Upper lobe of left lung (tissue), 6 donors: ENCODE data around the gene THBS2. TPM values are rescaled to one million over a fixed set of nuclear protein-coding genes. Genes with fewer than 3 reads are reported as not detected.

Source experiments
- ATAC-seq, 2 donors: fragments of 200-7000 bp; cut with Tn5 transposase; one replicate each; pipeline ENCODE4 v1.9.1; 2022; ENCODE audit warnings: mild to moderate bottlenecking in 2 of 2, moderate library complexity in 2 of 2; ENCODE audit not compliant: low FRiP score in 2 of 2
- DNase-seq, 2 donors: peaks; one replicate each; pipeline ENCODE4 v3.0.0-alpha.2; 2019 to 2020
- H3K27ac ChIP-seq, 4 donors: fragments of 200-600 bp; sonication (generic); one replicate each; pipeline ENCODE4 v1.5.1; 2016 to 2019
- H3K27me3 ChIP-seq, 4 donors: fragments of 200-600 bp; sonication (generic); one replicate each; pipeline ENCODE4 v1.5.1; 2017 to 2019
- H3K36me3 ChIP-seq, 4 donors: fragments of 200-600 bp; sonication (generic); one replicate each; pipeline ENCODE4 v1.5.1; 2016 to 2019
- H3K4me1 ChIP-seq, 4 donors: fragments of 200-600 bp; sonication (generic); one replicate each; pipeline ENCODE4 v1.5.1; 2018 to 2019
- H3K4me3 ChIP-seq, 4 donors: fragments of 200-600 bp; sonication (generic); one replicate each; pipeline ENCODE4 v1.5.1; 2017 to 2019; ENCODE audit warnings: mild to moderate bottlenecking in 2 of 4, moderate library complexity in 1 of 4
- H3K9me3 ChIP-seq, 4 donors: fragments of 200-600 bp; sonication (generic); one replicate each; pipeline ENCODE4 v1.5.1; 2018 to 2019
- EP300 ChIP-seq, 4 donors: sonication (generic); formaldehyde crosslinking; IDR thresholded peaks; one replicate each; pipeline ENCODE4 v1.5.1; 2017; ENCODE audit warnings: antibody characterized with exemption in 4 of 4, control low read depth in 2 of 4
- POLR2A ChIP-seq, 4 donors: fragments of 450-650 bp; IDR thresholded peaks; one replicate each; pipeline ENCODE4 v1.5.1; 2016 to 2017; ENCODE audit warnings: antibody characterized with exemption in 4 of 4, mild to moderate bottlenecking in 2 of 4
- POLR2AphosphoS5 ChIP-seq, 2 donors: sonication (generic); formaldehyde crosslinking; IDR thresholded peaks; one replicate each; pipeline ENCODE4 v1.5.1; 2017; ENCODE audit warnings: antibody characterized with exemption in 2 of 2
- WGBS, 2 donors: methylation state at CpG; one replicate each; pipeline ENCODE4 v1.1.5; 2017 to 2018; 5-methylcytosine and 5-hydroxymethylcytosine counted together
- total RNA-seq, 6 donors: library from RNA; depleted of rRNA in 4 of 6; stranded (reverse); fragments of >200 nt in 4 of 6; gene quantifications; one replicate each; pipeline versions ENCODE4 v1.1.0 to v1.2.1, GENCODE V29; 2016 to 2021
- TF ChIP-seq, protein P1 (sequence below), 6 experiments: fragments of 450-650 bp in 4 of 6; fragments of 200-600 bp in 2 of 6; sonication (generic) in 2 of 6; IDR thresholded peaks; one replicate each; pipeline ENCODE4 v1.5.1; 2016 to 2019; ENCODE audit warnings: antibody characterized with exemption in 6 of 6
- donor health status: DM: no; HTN: no; CAD: no; lungs with moderate emphysema.
- donor health status: DM: no; HTN: yes; CAD: no; lungs with severe emphysema.

Gene THBS2
- total RNA-seq, 6 donors from 2014 or later, result 5.3 to 43.2 (median 17.3) TPM

GRCh38 chr6:169171951-169172350 lies 81.7 kb downstream of the THBS2 start:
- H3K4me3 ChIP-seq, result no peak overlapping the region
- no peaks in the 10 kb centered on the region for H3K36me3 ChIP-seq
- DNase-seq, result no peak
- H3K4me1 ChIP-seq, result no peaks in the 10 kb centered on the region
- ATAC-seq, result no peak
- H3K9me3 ChIP-seq, result no peaks in the 10 kb centered on the region
- TF ChIP-seq, protein P1, sequence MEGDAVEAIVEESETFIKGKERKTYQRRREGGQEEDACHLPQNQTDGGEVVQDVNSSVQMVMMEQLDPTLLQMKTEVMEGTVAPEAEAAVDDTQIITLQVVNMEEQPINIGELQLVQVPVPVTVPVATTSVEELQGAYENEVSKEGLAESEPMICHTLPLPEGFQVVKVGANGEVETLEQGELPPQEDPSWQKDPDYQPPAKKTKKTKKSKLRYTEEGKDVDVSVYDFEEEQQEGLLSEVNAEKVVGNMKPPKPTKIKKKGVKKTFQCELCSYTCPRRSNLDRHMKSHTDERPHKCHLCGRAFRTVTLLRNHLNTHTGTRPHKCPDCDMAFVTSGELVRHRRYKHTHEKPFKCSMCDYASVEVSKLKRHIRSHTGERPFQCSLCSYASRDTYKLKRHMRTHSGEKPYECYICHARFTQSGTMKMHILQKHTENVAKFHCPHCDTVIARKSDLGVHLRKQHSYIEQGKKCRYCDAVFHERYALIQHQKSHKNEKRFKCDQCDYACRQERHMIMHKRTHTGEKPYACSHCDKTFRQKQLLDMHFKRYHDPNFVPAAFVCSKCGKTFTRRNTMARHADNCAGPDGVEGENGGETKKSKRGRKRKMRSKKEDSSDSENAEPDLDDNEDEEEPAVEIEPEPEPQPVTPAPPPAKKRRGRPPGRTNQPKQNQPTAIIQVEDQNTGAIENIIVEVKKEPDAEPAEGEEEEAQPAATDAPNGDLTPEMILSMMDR (IDR thresholded peaks at IDR 0.05), result no peak
- TF ChIP-seq POLR2AphosphoS5 (IDR thresholded peaks at IDR 0.05) (no peak), POLR2A (IDR thresholded peaks at IDR 0.05) (no peak), EP300 (IDR thresholded peaks at IDR 0.05) (no peak)
- H3K27me3 ChIP-seq, result no peaks in the 10 kb centered on the region
- no peak overlapping the region for H3K27ac ChIP-seq
- WGBS, 2 donors, result 81 to 88% methylated on average over 8 of the region's 8 CpGs

DNA sequence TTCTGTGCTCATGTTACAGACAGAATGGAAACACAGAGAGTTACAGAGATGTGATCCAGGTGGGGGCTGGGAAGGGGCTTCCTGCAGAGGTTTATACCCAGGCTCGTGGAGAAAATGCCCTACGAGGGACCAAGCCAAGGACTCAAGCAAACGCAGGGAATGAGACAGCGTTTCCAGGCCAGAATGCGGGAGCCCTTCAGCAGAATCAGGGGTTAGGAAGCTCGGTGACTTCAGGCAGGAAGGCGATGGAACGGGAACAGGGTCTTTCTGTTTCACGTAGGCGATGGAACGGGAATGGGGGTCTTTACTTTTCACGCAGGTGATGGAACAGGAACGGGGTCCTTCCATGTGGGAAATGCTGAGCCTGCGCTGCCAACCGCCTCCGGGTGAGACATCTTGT lies 82.6 kb downstream of the THBS2 start:
- H3K27ac ChIP-seq, result no peak overlapping the region
- H3K4me3 ChIP-seq, result no peak overlapping the region
- H3K9me3 ChIP-seq, result no peaks in the 10 kb centered on the region
- H3K27me3 ChIP-seq, result no peaks in the 10 kb centered on the region
- WGBS, 2 donors, result 85 to 88% methylated on average over 16 of the region's 16 CpGs
- no peaks in the 10 kb centered on the region for H3K4me1 ChIP-seq
- ATAC-seq, result no peak
- no peaks in the 10 kb centered on the region for H3K36me3 ChIP-seq
- DNase-seq, result no peak
- TF ChIP-seq POLR2AphosphoS5 (IDR thresholded peaks at IDR 0.05), result no peak
- TF ChIP-seq, protein P1 (IDR thresholded peaks at IDR 0.05), result no peak

- no peaks in the 10 kb centered on the region for H3K36me3 ChIP-seq
- TF ChIP-seq, protein P1 (IDR thresholded peaks at IDR 0.05), result no peak
- TF ChIP-seq POLR2AphosphoS5 (IDR thresholded peaks at IDR 0.05), result no peak
- TF ChIP-seq POLR2A (IDR thresholded peaks at IDR 0.05), result no peak
- TF ChIP-seq EP300 (IDR thresholded peaks at IDR 0.05), result no peak
- H3K9me3 ChIP-seq, result no peaks in the 10 kb centered on the region
- 89 to 95% methylated on average over 10 to 11 of the region's 11 CpGs for WGBS, 2 donors
- H3K4me1 ChIP-seq, result no peaks in the 10 kb centered on the region
- ATAC-seq (no peak), DNase-seq (no peak)
- no peaks in the 10 kb centered on the region for H3K27me3 ChIP-seq
- H3K4me3 ChIP-seq, result no peak overlapping the region
- no peak overlapping the region for H3K27ac ChIP-seq
These were observed 83.1 kb downstream of the THBS2 start for GRCh38 chr6:169170583-169170955.

- ATAC-seq (no peak), DNase-seq (no peak)
- TF ChIP-seq POLR2AphosphoS5 (IDR thresholded peaks at IDR 0.05) (no peak), EP300 (IDR thresholded peaks at IDR 0.05) (no peak), POLR2A (IDR thresholded peaks at IDR 0.05) (no peak)
- TF ChIP-seq, protein P1 (IDR thresholded peaks at IDR 0.05), result no peak
- H3K36me3 ChIP-seq, result no peaks in the 10 kb centered on the region
- H3K27me3 ChIP-seq, result no peaks in the 10 kb centered on the region
- 85 to 89% methylated on average over 16 of the region's 16 CpGs for WGBS, 2 donors
- H3K4me3 ChIP-seq, result no peak overlapping the region
- no peaks in the 10 kb centered on the region for H3K4me1 ChIP-seq
- no peaks in the 10 kb centered on the region for H3K9me3 ChIP-seq
- no peak overlapping the region for H3K27ac ChIP-seq
These were observed 83.6 kb downstream of the THBS2 start for GRCh38 chr6:169169941-169170582.

- no peak for TF ChIP-seq EP300 (IDR thresholded peaks at IDR 0.05)
- TF ChIP-seq, protein P1 (IDR thresholded peaks at IDR 0.05), result no peak
- no peak for TF ChIP-seq POLR2AphosphoS5 (IDR thresholded peaks at IDR 0.05)
- no peak for TF ChIP-seq POLR2A (IDR thresholded peaks at IDR 0.05)
- DNase-seq (no peak), ATAC-seq (no peak)
- 76 to 78% methylated on average over 17 of the region's 17 CpGs for WGBS, 2 donors
- Histone ChIP-seq H3K4me1 (no peaks in the 10 kb centered on the region), H3K4me3 (no peak overlapping the region), H3K27me3 (no peaks in the 10 kb centered on the region), H3K9me3 (no peaks in the 10 kb centered on the region), H3K27ac (no peak overlapping the region), H3K36me3 (no peaks in the 10 kb centered on the region)
These were observed 84.3 kb downstream of the THBS2 start for GRCh38 chr6:169169375-169169774.
